ENCODE measurements around the gene KCNA10.

KCNA10 gene

DNA sequence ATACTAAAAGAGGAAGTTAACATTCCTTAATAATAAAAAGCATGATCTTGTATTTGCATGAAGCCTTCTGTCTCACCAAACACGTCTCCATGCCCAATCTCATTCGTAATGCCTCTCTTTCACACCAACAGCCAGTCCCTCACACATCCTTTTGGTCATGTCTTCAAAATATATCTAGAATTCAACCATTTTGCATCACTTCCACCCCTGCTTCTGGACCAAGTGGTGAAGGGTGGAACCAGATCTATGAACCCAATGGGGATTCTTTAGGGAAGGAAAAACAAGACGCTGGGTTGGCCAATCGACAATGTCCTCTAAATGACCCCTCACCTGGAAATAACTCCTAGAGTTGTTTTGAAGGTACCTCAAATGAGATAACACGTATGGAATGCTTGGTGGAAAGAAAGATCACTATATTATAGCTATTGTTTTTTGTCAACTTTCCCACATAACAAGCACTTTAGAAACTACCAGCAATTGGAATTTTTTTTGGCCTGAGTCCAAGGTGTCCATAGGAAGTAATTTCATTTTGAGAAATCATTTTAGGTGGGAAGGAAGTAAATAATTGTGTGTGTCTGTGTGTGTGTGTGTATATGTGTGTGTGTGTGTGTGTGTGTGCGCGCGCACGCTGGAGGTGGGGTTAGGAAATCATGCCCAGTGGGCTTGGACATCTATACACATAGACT lies at the start of gene KCNA10:
TSS of gene KCNA10 (minus strand) at position 51 of the 686 bp plus-strand sequence. CDS start 388 bp downstream, outside the sequence.
- no peak for DNase-seq (ENCODE audit: low spot score)

DNA sequence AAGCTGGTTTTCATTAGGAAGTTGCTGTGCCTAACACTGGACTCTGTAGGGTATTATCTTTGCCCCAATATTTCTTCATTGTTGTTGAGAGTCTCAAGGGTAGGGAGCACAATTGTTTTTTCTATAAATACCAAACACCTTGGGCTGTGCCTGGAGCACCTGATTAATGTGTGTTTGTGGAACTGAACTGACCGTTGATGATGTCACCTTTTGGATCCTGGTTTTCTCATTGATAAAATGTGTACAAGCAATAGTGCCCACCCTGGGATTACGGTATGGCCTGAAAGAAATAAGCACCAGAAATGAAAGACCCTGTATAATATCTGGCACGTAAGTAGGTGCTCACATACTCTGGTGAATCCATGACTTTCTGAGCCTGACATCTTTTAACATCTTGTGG lies 47.9 kb upstream of the KCNA10 start:
- DNase-seq (ENCODE audit: low spot score), result no peak

DNA sequence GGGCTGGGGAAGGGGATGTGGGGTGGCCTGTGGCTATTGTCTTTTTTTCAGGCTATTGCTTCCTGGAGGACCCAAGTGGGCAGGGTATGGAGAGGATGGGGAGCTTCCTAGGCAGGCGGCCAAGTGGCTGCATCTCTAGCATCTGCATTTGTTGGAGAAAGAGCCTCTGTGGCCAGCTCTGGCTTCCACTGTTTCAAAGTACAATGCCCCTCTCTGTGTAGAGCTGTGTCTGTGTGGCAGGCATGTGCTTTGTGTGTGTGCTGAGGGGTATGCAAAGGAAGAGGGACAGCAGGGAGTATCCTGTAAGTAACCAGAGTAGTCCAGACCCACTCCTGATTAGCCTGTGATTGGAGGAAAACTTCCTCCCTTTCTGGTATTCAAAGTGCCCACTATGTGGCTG lies 46.6 kb upstream of the KCNA10 start:
- no peak for DNase-seq (ENCODE audit: low spot score)

DNA sequence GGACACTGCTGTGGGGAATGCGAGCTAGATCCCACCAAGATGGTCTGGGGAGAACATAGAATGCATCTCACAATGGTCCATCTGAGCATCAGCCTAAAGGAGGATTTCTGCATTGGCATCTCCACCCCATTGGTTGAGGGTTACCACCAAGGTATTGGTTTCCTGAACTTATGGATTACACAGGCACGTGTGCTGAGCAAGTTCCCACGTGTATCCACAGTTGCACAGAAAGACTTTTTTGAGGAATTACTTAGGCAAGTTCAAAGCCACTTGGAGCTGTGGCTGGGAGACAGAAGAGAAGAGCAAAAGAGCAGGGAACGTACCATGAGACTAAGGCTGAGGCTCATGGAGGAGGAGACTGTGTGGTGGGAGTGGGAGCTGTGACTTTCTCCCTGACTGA lies 44.1 kb upstream of the KCNA10 start:
- no peak for DNase-seq (ENCODE audit: low spot score)

DNA sequence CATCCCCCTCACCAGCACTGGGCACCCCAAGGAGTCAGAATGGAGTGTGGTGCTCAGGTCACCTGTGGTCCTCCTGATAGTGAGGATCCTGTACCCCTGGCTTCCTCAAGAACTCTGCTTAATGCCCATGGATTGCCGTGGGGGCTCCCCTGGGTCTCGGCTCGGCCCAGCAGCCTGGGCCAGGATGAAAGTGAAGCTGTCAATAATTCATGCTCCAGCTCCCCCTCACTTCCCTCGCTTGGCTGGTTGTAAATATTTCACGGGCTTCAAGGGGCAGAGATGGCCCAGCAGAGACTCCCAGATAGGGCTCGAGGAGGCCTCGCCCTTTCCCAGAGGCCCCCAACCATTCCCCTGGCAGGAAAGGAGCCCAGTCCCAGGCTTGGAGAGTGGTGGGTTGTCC lies 42.6 kb upstream of the KCNA10 start:
- DNase-seq (ENCODE audit: low spot score), result no peak

DNA sequence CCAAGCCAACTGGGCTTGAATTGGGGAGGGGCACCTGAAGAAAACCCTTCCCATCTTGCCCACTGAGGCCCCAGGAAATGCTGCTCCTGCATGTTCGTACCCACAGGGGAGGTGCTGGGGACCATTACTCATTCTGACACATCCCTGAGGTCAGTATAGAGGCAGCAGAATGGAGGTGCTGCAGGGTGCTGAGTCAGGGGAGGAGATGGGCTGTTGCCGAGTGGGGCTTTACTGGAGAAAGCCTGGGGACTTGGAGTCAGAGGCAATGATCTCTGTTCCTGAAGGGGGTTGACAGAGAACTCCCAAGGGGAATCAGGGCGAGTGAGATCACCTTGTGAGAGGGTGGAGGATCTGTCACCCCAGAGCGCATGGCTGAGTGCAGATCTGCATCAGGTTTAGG lies 40.2 kb upstream of the KCNA10 start:
- no peak for DNase-seq (ENCODE audit: low spot score)

DNA sequence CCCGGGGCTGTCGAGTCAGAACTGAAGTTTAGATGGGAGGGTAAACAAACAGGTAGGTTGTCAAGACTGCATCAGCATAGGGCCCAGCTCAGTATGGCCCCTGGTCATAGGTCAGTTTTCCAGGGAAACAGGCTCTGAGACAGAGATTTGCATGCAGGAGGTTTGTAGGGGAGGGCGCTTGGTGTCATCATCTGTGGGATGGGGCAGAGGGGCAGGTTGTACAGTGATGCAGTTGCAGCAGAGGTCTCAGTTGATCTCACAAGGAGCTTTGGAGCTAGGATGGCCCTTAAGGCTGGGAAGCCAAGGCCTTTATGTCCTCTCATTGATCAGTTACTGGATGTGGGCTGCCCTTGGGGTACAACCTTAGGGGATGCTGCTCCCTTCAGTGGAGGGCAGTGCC lies 38.5 kb upstream of the KCNA10 start:
- DNase-seq (ENCODE audit: low spot score), result no peak

DNA sequence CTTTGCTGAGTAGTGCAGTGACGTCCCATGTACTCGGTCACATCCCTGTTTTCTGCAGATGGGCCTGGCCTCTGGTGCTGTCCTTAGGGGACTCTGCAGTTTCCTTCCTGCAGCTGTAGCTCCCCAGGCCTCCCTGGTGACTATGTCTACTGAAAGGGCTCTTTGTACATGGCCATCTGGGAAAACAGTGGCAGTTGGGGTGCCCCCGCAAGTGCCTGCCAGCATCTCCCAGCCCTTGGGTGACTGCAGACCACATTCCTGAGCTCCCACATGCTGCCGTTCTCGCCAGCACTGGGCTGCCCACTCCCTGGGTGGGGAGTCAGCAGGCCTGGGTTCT lies 37.5 kb upstream of the KCNA10 start:
- no peak for DNase-seq (ENCODE audit: low spot score)

DNA sequence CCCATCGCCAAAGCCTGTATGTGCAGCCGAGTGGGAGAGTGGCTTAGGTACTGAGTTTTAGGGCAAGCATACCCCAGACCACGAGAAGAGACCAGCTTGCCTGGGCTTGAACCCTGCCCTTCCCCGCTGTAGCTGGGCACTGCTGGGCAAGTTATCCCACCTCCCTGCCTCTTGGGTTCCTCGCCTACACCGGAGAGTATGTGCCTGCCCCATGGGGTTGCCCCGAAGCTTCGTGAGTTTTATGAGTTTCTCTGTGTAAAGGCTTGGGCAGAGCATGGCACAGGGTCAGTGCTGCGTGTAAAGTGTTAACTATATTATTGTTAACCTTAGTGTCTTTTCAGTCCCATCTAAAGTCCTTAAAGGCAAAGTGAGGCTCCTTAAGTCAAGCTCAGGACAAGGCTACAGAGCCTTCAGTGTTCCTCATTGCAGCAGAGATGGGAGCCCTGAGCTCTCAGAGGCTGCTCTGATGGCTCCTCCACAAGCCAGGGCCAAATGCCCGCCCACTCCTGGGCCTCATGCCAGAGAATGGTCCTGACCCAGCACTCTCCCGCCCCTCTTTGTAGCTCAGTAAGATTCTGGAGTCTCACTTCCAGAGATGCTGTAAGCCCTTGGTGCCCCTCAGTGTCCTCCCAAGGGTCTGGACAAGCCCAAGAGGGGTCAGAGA lies 37.0 kb upstream of the KCNA10 start:
- no peak for DNase-seq (ENCODE audit: low spot score)

DNA sequence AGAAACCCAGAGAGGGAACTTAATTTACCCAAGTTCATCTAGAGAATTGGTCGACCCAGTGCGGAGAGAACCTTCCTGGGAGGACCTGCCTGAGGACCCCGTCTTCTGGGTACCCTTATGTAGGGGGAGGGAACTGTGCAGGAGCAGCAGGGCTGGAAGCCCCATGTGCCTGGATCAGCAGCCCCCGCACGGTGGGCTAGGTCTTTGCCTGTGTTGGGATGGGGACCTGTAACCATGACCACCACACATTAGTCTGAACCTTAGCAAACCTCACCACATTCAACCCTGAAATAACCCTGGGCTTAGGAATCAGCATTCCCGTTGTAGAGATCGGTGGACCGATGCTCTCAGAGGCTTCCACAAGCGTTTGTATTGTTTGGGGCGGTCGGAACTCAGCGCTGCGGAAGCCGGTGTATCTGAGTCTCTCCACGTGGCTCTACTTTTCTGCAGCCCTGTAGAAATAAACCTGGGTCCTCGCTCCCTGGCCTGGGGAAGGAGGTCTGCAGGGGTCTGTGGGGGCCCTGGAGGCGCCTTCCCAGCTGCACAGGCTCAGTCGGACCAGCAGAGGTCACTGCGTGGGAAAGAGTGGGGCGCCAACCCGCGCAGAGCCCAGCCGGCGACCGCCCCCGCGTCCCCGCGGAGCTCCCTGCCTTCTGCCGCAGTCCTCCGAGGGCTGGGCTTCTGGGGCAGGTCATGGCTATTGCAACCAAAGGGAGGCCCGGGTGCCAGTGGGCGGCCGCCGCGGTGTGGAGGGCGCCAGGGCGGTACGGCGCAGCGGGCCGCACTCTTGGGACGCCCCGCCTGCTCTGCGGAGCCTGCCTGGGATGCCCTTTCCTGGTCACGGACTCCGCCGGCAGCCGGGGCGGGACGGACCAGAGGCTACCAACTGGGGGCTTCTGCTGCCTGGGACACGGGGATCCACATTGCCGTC lies 36.2 kb upstream of the KCNA10 start:
- DNase-seq (ENCODE audit: low spot score), result no peak

DNA sequence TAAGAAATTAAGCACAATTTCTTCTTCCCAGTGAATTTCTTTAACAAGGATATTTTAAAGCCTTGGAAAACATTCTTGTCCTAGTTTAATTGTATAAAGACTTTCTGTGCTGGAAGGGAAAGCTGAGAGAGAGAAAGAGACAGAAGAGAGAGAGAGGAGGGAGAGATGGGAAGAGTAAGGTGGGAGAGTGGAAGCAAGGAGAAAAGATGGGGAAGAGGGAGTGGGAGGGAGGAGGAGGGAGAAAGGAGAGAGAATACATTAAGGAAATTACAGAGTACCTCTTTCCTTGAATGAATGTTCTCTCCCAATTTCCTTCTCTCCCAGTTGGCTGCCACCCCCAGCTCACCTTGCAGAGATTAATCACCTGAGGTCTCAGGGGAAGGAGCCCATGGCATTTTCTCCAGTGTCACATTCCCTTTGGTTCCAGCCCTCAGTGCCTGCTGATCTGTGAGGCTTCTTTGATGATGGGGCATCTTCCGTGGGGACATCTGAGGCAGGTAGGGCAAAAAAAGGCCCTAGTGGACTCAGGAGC lies 32.4 kb upstream of the KCNA10 start:
- no peak for DNase-seq (ENCODE audit: low spot score)

DNA sequence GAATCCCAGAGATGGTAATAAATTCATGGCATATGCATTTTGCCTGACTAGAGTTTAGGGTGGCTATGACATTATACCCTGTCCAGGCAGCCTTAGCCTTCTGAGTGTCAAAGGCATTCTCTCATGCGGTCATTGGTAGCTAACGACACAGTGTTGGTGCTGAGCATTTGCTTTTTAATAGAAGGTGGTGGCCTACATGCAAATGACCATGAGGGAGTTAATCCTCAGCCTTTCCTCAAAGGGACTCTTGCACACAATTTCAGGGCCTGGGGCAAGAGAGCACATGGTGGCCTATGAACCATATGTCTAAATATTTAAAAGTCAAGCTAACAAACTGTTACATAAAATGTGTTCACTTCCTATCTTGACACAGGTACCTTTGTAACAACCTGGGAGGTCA lies 30.9 kb upstream of the KCNA10 start:
- no peak for DNase-seq (ENCODE audit: low spot score)

DNA sequence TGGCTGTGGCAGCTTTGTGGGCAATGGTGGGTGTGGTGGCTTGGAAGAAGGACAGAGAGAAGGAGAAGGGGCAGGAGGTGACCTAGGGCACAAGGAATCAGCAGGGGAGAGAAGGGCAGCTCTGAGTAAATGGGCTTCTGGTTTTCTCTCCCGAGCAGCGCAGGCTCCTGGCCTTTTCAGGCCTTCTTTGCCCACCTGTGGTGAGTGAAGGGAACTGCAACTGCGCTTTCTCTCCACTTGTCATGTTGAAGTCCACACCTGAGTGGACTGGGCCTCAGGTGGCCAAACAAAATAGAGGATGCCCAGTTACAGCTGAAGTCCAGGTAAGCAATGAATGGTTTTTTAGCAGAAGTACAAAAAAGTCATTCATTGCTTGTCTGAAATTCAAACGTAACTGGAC lies 29.4 kb upstream of the KCNA10 start:
- no peak for DNase-seq (ENCODE audit: low spot score)

DNA sequence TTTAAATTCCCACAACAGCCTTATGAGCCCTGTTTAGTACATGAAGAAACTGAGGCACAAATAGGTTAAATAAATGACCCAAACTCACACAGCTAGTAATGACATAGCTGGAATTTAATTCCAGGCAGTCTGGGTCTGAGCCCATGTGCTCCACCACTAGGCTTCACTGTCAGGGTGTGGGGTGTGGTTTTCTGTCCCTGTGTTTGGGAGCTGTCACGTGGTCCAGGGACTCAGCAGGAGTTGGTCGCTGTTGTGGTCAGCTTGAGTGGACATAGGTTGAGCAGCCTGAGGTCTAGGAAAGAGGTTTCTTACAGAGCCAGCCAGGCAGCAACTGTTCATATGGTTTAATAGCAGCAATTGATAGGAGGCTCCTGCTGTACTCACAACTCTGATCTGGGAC lies 28.0 kb upstream of the KCNA10 start:
- DNase-seq (ENCODE audit: low spot score), result no peak

DNA sequence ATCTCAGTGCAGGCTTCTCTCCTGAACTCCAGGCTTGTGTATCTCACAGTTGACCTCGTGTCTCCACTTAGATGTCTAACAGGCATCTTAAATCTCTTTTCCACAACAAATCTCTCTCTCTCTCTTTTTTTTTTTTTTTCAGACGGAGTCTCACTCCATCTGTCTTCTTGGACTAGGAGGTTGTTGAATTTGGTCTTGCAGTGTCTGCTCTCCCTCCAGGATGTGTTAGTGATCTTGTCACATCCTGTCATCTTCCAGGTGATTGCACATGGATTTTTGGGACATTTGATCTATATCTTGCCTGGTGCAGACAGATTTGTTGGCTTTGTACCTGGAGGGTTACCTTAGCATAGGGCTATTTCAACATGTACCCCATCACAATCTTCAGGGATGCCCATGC lies 26.5 kb upstream of the KCNA10 start:
- DNase-seq (ENCODE audit: low spot score), result no peak

DNA sequence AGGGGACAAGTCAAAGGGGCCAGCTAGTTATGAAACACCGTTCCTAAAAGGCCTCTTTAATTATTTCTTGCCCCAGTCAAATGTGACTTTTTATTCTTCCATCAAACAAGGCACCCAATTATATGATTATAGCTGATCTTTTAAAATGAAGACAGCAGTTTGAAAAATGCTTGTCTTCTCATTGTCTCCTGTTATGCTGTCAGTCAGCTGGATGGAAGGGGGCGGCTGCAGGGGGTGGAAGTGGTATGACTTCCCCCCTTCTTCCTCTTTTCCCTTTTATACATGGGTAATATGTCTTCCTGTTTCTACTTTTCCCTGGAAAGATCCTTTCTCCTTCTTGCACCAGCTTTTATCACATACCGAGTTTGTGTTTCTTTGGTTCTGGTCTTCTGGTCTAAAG lies 25.8 kb upstream of the KCNA10 start:
- no peak for DNase-seq (ENCODE audit: low spot score)

DNA sequence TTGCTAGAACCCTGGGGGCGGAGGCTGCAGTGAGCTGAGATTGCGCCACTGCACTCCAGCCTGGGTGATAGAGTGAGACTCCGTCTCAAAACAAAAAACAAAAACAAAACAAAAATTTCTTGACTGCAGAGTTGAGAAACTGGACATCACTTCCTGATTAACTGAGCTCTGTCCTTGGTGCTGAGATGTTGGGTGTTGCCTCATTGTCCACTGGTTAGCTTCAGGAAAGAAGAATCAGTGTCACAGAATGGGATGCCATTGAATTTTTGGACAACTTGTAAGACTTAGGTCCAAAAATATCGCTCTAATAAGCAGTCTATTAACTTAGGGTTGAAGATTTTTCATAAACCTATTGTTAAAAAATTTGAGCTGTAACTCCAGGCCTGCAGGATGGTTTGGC lies 23.8 kb upstream of the KCNA10 start:
- DNase-seq (ENCODE audit: low spot score), result no peak

DNA sequence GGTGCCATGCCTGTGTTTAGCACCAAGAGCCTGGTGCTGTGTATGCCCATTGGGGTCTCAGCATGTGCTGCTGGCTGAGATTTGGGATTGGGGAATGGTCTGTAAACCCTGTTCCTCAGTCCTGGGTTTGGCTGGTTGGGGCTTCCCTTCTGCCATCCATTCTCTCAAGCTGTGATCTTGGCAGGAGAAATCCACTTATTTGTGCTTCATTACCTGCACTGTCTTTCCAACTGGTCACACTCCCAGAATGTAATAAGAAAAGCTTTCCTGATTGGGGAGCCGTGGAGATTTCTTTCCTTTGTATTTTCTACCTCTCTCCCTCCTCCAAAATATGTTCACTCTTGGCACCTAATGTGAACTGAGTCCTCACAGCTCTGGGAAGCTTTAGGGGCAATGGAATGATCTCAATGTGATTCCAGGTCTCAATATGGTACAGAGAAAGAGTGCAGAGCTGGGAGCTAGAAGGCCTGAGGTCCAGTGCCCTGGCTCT lies 23.0 kb upstream of the KCNA10 start:
- no peak for DNase-seq (ENCODE audit: low spot score)

DNA sequence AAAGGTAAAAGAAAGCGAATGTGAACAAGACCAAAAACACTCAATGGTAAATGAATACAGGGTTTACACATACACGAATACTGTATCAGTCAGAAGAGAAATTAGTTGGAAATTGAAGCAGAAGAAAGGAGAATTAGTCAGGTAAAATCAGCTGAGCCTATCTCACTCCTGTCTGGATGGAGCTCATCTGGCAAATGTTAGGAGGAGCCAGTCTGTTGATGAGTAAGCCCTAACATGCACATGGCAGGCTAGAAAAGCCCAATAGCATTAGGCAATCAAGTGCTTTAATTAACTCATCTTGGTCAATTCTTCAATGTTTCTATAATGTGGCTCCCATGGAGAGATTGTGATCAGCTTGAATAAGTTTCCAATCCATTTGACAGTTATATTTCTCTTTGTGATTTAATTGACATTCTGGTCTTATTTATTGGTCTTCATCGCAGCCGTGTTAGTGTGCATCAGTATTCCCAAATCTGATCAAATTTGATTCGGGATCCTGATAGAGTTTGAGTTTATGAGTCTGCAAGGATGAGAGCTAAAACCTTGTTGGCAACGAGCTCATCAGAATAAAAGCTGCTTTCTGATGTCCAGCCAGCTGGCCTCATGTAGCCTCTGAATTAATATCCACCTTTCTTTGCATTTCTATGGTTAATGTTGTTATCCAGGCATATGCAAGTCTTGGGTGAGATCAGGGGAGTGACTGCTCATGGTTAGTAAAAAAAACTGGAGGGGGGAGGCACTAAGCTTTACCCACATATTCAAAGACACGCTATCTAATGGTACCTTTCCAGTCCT lies 22.1 kb upstream of the KCNA10 start:
- DNase-seq (ENCODE audit: low spot score), result no peak

DNA sequence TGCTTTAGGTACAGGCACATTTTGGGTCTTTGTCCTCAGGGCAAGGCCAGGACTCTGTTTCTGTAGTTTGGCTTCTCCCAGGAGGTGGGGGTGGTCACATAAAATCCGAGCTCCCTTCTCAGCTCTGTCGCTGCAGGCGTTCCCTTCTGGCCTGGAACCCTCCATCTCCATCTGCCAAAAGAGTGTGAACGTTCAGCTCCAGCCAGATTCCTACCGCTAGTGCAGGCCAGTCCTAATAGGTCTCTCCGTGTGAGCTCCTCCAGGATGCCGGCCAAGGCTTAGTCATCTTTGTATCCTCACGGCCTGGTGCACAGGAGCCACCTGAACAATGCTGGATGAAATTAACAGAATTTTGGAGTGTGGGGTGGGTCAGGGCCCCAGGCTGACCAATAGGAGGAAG lies 19.9 kb upstream of the KCNA10 start:
- DNase-seq (ENCODE audit: low spot score), result no peak

DNA sequence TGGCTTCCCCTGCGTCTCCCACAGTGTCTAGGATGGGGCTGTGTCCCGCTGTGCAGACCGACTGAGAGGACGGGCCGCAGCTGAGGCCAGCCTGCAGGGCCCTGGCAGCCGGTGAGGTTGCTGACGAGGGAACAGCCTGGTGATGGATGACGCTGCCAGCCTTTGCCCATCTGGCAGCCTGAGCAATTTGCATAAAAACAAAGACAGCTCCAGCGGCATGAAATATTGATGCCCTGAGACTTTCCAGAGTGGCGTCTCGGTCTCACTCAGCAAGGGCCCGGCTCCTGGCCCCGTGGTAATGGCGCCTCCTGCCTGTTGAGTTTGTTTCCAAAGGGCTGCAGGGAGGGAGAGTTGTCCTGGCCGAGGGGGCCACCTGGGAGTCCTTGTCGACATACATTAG lies 19.1 kb upstream of the KCNA10 start:
- no peak for DNase-seq (ENCODE audit: low spot score)

DNA sequence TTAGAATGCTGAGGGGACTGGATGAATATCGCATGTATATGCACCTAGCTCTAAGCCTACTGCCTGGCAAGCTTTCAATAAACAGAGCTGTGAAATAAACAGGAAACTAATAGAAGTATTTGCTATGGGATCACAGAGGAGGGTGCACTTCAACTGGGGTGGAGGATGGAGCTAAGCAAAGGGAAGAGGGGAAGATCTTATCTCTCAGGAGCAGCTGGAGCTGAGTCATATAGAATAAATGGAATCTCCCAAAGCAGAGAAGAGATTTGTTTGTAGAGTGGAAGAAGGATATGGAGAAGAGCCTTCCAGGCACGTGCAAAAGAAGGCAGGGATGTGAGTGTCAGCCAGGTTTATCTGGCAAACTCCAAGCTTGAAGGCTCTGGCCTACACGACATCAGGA lies 17.0 kb upstream of the KCNA10 start:
- DNase-seq (ENCODE audit: low spot score), result no peak
